Subcutaneous adipose tissue (tissue), 4 donors: ENCODE data around the gene NYNRIN. TPM values are rescaled to one million over a fixed set of nuclear protein-coding genes. Genes with fewer than 3 reads are reported as not detected.

Experiments
- total RNA-seq, 4 donors: library from RNA; depleted of rRNA; stranded (reverse); fragments of >200 nt; gene quantifications; one replicate each; pipeline ENCODE4 v1.1.0, GENCODE V29; 2016
- TF ChIP-seq, protein P1 (sequence below): fragments of 450-650 bp; IDR thresholded peaks from one replicate; pipeline ENCODE4 v1.5.1; 2016; ENCODE audit warnings: low read depth, mild to moderate bottlenecking, control low read depth, antibody characterized with exemption, moderate library complexity

NYNRIN gene
- total RNA-seq, 4 donors from 2014 or later: 4.7 to 14.5 (median 7.8) TPM

DNA sequence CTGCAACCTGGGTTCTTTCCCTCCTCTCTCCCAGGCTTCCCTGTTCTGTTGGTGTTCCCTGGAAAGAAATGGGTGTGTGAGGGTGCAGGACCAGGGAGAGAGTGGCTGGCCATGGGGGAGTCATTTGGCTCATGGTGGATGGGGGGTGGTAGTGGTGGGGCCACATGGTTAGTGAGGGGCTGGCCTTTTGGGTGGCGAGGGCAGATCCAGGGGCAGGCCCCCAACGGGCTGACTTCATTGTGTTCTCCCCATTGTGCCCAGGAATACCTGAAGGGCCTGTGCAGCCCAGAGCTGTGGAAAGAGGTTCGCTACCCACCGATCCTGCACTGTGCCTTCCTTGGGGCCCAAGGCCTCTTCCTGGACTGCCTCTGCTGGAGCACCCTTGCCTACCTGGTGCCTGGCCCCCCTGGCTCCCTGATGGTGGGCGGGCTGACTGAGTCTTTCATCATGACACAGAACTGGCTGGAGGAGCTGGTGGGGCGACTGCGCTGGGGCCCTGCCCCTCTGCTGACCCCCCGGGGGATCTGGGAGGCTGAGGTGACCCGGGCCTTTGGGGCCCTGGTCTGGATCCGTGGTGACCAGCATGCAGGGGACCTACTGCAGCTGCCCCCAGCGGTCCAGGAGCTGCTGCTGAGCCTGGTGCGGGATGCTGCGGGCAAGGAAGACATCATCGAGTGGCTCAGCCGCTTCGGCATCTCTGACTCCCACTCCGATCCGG, 9.0 kb downstream of the NYNRIN start:
- TF ChIP-seq, protein P1, sequence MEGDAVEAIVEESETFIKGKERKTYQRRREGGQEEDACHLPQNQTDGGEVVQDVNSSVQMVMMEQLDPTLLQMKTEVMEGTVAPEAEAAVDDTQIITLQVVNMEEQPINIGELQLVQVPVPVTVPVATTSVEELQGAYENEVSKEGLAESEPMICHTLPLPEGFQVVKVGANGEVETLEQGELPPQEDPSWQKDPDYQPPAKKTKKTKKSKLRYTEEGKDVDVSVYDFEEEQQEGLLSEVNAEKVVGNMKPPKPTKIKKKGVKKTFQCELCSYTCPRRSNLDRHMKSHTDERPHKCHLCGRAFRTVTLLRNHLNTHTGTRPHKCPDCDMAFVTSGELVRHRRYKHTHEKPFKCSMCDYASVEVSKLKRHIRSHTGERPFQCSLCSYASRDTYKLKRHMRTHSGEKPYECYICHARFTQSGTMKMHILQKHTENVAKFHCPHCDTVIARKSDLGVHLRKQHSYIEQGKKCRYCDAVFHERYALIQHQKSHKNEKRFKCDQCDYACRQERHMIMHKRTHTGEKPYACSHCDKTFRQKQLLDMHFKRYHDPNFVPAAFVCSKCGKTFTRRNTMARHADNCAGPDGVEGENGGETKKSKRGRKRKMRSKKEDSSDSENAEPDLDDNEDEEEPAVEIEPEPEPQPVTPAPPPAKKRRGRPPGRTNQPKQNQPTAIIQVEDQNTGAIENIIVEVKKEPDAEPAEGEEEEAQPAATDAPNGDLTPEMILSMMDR: no peak

DNA sequence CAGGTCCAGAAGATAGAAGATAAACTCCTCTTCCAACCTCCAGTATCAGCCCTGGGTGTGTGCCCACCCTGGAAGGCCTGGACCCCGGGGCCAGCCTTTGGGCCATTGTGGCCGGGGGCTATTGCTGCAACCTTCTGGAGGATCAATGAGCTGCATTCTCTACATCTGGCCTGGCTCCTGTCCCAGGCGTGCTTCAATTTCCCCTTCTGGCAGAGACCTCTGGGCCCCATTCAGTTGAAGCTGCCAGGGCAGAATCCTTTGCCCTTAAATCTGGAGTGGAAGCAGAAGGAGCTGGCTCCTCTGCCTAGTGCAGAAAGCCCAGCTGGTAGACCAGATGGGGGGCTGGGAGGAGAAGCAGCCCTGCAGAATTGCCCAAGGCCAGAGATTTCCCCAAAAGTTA, 10.0 kb downstream of the NYNRIN start:
- TF ChIP-seq, protein P1: no peak

DNA sequence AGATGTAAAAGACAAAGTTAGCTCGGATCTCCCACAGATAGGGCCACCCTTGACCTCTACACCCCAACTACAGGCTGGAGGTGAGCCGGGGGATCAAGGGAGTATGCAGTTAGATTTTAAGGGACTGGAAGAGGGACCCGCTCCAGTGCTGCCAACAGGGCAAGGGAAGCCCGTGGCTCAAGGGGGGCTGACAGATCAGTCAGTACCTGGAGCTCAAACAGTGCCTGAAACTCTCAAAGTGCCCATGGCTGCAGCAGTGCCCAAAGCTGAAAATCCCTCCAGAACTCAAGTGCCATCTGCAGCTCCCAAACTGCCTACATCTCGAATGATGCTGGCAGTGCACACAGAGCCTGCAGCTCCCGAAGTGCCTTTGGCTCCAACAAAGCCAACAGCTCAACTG, 10.4 kb downstream of the NYNRIN start:
- TF ChIP-seq, protein P1: no peak

DNA sequence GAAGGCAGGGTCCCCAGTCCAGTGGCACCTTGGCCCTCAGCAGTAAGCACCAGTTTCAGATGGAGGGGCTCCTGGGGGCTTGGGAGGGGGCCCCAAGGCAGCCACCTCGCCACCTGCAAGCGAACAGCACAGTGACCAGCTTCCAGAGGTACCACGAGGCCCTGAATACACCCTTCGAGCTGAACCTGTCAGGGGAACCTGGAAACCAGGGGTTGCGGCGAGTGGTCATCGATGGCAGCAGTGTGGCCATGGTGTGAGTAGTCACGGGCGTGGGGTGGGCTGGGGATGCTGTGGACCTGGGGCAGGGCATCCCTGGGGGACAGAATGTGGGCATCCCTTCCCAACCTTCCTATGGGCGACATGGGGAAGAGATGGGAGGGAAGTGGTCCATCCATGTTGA, 11.2 kb downstream of the NYNRIN start:
- TF ChIP-seq, protein P1: no peak

DNA sequence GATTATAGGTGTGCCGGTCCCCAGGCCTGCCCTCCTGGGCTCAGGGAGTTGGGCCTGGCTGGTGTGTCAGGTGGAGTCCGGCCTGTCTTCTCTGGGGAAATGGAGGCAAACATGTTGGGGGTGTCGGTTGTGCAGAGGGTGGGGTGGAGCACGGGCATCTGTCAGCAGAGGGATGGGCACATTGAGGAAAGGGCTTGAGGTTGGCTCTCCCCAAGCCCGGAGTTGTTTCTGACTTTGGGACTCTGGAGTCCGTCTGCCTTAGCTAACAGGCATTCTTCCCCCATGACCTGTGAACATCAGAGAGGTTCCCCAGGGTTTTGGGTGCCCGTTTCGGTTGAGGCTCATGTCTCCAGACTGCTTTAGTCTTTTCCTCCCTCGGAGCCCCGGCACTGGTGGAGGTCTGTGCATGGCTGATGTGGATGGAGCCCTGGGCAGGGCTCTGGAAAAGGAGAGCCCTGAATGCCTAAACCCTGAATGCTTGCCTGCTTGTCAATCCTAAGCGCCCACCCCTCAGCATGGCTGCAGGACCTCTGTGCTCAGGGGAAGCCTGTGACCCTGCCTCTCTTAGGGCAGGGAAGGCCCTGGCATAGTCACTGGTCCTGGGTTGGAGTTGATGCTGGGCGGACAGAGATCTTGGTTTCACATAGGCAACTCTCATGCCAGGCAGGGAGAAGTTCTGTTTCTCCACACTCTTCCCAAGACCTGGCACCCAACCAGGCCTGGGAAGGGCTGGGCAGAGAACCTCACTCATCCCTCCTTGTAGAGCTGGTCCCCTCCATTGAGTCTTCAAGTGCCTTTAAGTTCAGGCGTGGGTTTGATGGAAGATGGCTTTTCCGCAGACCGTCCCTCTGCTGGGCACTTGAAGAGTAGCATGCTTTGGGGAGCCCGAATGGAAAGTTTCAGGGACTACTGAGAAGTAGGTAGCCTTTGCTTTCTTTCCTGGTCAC, 12.9 kb downstream of the NYNRIN start:
- TF ChIP-seq, protein P1: no peak

DNA sequence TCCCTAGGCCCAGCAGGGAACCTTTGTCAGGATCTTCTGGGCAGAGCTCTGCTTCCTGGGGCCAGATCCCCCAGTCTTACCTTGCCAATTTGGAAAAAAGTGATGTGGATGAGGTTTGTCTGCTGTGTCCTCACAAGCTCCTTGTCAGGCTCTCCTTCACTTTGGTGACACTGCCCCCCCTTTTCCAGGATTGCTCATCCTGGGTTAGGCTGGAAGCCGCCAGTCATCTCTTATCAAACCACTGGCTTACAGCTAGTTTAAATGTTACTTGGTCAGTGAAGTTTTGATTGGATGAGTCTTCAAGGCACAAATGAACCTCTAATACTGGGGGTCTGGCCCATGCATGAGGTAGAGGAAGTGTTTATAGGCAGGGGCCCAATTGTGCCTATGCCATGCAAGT, 15.3 kb downstream of the NYNRIN start:
- TF ChIP-seq, protein P1: no peak
